GM18858 (cell line): ENCODE data around the gene SSX3.
"Not testable (repeated sequence)": the region's sequence is repeated elsewhere in the genome, so short reads cannot be mapped to it uniquely, and the experiment has no call there.

Experiments used
- ATAC-seq: cut with Tn5 transposase; IDR thresholded peaks from one replicate; pipeline ENCODE4 v1.9.1; 2021; ENCODE audit not compliant: unreplicated experiment

Gene SSX3, protein sequence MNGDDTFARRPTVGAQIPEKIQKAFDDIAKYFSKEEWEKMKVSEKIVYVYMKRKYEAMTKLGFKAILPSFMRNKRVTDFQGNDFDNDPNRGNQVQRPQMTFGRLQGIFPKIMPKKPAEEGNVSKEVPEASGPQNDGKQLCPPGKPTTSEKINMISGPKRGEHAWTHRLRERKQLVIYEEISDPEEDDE

DNA sequence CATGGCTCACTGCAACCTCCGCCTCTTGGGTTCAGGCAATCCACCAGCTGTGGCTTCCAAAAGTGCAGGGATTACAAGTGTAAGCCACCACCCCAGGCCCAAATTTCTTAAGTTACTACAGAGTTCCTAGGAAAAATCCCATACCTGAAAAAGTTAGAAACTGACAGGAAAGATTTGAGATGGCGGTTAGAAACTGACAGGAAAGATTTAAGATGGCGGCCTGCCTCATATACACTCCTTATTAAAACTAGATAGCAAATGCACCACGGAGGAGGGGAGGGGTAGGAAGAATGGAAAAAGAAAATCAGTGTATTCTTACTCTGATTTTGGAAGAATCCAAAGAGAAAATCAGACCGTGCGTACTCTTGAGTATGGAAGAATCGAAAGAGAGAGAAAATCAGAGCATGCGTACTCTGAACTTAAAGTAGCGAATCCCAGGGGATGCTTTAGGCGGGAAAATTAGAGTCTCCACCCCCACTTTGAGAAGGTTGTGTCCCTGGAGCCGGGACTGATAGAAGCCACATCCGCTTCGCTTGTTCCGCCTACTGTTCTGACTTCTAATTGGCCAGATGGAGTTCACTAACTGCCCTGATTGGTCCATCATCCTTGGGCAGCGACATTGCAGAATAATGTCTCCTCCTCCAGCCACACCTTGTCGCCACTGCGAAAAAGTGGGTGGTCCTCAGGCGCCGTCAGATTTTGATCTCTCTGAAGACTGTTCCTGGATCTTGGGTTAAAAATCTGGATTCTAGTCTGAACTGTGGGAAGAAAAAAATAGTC, at the start of gene SSX3:
TSS of gene SSX3 (minus strand) at position 389 of the 780 bp plus-strand sequence. CDS start 1,454 bp downstream, outside the sequence.
- ATAC-seq, result not testable (repeated sequence)

DNA sequence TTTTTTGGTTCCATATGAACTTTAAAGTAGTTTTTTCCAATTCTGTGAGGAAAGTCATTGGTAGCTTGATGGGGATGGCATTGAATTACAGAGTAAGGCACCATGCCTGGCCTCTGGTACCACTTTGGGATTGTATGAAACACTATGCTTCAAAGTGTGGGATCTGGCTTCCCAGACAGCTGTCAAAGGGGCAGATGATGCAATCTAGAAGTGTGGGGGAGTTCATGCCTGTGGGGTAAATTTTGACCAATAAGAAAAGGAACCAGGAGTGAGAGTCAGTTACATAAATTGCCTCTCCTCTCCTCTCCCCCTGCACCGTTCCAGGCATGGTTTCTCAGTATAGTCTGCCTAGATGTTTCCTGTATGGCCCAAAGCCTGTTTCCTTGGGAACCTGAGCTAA, 41.3 kb upstream of the SSX3 start:
- not testable (repeated sequence) for ATAC-seq

DNA sequence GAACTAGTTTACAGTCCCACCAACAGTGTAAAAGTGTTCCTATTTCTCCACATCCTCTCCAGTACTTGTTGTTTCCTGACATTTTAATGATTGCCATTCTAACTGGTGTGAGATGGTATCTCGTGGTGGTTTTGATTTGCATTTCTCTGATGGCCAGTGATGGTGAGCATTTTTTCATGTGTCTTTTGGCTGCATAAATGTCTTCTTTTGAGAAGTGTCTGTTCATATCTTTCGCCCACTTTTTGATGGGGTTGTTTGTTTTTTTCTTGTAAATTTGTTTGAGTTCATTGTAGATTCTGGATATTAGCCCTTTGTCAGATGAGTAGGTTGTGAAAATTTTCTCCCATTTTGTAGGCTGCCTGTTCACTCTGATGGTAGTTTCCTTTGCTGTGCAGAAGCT, 40.4 kb upstream of the SSX3 start:
- ATAC-seq, result not testable (repeated sequence)

DNA sequence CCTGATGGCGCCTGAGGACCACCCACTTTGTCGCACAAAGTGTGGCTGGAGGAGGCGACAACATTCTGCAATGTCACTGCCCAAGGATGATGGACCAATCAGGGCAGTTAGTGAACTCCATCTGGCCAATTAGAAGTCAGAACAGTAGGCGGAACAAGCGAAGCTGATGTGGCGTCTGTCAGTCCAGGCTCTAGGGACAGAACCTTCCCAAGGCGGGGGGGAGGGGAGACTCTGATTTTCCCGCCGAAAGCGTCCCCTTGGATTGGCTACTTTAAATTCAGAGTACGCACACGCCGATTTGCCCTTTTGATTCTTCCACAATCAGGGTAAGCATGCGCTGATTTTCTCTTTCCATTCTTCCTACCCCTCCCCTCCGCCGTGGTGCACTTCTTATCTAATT, 26.7 kb upstream of the SSX3 start, which contains the start of gene SSX4:
TSS of gene SSX4 (plus strand) at position 301 of the 400 bp plus-strand sequence. CDS start 515 bp downstream, outside the sequence.
- not testable (repeated sequence) for ATAC-seq

DNA sequence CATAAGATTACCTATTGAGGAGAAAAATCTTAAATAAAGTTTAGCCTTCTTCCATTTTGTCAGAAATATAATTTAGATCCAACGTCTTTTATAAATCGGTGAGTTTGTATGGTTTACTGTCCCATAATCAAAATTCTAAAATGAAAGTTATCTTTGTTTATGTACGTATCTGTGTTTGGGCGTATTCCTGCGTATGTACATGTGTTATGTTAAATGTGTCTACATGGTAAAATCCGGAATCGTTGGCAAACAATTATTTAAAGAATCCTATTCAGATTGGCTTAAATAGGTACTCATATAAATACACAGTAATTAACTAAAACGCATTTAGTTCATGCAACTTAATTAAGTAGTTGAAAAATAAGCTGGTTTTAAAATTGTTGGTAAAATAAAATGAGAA, 13.9 kb upstream of the SSX3 start:
- ATAC-seq, result not testable (repeated sequence)

DNA sequence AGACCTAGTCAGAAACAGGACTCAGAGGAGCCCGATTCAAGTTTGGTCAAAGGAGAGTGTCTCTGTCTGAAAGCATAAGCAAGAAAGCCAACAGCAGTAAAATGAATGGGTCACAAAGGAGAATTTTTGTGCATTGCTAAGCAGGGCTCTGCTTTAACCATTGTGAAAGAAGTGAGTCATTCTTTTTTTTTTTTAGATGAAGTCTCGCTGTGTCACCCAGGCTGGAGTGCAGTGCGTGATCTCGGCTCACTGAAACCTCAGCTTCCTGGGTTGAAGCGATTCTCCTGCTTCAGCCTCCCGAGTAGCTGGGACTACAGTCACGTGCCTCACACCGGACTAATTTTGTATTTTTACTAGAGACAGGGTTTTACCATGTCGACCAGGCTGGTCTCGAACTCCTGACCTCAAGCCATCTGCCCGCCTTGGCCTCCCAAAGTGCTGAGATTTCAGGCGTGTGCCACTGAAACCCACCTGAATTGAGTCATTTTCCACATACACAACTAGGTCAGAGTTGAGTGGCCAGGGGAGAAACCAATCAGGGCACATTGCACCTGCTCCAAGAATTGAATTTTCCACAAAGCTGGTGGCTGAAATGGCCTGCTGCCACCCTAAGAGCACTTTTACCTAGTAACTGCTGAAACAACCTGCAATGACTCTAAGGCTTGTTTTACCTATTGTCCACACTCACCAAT, 11.4 kb upstream of the SSX3 start:
- not testable (repeated sequence) for ATAC-seq

DNA sequence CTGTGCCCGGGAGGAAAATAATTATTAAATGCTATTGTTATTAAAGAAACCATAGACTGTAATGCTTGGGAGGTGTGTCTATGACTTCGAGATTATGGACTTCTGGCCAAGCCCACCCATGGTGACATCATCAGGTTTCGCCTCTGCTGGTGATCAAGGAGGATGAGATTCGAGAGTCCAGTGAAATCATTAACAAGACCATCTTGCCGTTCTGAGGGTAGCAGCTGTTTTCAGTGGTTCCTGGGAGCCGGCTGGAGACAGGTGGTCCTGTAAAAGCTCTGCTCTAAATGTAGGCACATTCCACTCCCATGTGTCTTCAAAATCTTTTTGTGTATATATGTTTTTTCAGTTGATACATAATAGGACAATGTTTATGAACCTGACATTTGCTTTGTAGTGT, 2.8 kb upstream of the SSX3 start:
- not testable (repeated sequence) for ATAC-seq

DNA sequence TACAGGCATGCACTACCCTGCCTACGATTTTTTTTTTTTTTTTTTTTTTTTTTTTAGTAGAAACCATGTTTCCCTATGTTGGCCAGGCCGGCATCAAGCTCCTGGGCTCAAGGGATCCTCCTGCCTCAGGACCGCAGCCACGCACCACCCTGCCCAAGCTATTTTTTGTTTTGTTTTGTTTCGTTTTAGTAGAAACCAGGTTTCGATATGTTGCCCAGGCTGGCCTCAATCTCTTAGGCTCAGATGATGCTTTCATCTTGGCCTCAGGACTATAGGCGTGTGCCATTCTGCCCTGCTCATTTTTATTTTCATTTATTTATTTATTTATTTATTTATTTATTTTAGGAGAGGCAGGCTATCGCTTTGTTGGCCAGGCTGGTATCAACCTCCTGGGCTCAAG, 1.2 kb upstream of the SSX3 start:
- ATAC-seq, result no peak

DNA sequence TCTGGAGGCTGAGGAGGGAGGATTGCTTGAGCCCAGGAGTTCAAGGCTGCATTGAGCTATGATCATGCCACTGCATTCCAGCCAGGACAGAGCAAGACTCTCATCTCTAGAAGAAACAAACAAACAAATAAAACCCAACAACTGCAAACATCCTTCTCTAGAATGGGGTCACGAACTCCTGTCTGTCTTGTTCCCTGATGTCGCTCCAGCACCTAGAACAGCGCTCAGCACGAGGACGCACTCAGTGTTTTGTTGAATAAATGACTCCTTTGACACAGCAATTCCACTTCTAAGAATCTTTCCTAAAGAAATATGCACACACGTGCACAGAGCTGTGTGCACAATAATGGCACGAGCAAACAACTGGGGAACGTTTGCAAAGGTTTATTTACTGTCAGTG, 10.4 kb downstream of the SSX3 start:
- ATAC-seq, result not testable (repeated sequence)

DNA sequence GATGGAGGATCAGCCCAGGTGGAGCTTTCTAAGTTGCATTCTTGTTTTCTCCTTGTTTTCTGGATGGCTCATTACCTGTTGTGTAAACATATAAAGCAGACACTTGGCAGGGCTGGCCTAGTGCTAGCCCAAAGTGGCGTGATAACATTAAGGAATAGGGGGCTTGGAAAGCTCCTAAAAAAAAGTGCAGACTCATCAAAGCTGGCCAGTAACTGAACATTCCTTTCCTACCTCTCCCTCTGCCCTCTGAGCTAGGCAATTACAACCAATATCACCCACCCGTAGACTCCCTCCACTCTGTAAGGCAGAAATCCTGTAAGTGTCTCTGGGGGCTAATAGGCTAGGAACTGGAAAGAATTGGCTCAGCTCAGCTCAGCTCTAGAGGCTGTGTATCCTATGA, 42.5 kb downstream of the SSX3 start:
- not testable (repeated sequence) for ATAC-seq

DNA sequence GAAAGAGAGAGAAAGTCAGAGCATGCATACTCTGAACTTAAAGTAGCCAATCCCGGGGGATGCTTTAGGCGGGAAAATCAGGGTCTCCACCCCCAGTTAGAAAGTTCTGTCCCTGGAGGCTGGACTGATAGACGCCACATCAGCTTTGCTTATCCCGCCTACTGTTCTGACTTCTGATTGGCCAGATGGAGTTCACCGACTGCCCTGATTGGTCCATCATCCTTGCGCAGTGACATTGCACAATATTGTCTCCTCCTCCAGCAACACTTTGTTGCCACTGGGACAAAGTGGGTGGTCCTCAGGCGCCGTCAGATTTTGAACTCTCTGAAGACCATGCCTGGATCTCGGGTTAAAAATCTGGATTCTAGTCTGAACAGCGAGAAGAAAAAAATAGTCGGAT, 50.3 kb downstream of the SSX3 start:
- ATAC-seq, result no peak
